ENCODE measurements around the gene COMMD7. TPM values are rescaled to one million over a fixed set of nuclear protein-coding genes. Genes with fewer than 3 reads are reported as not detected.

The COMMD7 gene
- total RNA-seq, 4 donors from 2014 or later, result 20.3 to 28.9 (median 23.4) TPM

DNA sequence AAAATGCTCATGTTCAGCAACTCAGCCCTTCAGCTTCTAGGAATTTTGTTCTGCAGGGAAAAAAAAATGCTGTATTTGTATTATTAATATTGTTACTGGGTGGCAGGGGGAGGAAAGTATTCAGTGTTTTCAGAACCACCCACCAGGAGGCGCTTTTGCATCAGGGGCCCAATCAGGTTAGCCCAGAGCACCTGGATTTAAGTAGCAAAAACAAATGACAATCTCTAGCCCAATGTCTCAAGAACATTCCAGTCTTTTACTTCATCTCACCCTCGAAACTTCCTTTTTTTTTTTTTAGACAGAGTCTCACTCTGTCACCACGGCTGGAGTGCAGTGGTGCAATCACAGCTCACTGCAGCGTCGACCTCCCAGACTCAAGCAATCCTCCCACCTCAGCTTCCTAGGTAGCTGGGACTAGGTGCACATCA is 68.9 kb downstream of the COMMD7 start:
- TF ChIP-seq, protein P1, sequence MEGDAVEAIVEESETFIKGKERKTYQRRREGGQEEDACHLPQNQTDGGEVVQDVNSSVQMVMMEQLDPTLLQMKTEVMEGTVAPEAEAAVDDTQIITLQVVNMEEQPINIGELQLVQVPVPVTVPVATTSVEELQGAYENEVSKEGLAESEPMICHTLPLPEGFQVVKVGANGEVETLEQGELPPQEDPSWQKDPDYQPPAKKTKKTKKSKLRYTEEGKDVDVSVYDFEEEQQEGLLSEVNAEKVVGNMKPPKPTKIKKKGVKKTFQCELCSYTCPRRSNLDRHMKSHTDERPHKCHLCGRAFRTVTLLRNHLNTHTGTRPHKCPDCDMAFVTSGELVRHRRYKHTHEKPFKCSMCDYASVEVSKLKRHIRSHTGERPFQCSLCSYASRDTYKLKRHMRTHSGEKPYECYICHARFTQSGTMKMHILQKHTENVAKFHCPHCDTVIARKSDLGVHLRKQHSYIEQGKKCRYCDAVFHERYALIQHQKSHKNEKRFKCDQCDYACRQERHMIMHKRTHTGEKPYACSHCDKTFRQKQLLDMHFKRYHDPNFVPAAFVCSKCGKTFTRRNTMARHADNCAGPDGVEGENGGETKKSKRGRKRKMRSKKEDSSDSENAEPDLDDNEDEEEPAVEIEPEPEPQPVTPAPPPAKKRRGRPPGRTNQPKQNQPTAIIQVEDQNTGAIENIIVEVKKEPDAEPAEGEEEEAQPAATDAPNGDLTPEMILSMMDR (IDR thresholded peaks at IDR 0.05; ENCODE audit: low read depth), result no peak

DNA sequence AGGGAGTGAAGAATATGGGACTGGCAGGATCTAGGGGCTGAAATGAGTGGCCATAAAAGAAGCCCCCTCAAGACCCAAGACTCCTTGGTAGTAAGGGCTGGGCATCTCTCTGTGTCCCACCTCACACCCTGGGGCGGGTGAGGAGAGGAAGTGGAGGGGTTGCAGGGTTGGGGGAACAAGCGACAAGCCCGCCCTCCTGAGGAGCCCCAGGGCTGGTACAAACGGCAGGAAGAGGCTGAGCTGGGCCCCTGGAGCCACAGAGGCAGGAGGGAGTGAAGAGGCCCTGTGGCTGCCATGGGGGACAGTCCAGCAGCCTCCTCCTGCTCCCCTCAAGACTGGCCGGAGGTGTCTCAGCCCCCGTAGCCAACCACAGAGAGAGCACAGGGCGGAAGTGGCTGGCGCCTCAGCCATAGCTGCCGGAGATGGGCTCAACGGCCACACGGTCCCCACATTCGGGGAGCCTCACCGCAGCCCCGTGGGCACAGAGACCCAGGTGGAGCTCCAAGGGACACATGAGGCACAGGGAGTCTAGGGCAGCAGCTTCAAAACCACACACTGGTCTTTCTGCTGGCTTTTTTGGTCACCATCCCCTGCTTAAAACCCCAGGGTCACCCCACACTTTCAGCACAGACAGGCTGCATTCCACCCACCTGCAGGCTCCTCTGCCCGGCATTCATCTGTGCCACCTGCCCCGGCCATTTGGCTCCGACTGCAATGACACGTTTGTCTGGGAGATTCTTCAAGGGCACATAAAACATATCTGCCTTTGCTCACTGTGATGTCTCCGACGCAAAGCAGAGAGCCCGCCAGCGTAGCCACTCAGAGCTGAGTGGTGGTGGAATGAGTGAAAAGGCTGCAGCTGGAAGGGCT is 70.0 kb downstream of the COMMD7 start:
- TF ChIP-seq, protein P1 (IDR thresholded peaks at IDR 0.05; ENCODE audit: low read depth), result no peak

DNA sequence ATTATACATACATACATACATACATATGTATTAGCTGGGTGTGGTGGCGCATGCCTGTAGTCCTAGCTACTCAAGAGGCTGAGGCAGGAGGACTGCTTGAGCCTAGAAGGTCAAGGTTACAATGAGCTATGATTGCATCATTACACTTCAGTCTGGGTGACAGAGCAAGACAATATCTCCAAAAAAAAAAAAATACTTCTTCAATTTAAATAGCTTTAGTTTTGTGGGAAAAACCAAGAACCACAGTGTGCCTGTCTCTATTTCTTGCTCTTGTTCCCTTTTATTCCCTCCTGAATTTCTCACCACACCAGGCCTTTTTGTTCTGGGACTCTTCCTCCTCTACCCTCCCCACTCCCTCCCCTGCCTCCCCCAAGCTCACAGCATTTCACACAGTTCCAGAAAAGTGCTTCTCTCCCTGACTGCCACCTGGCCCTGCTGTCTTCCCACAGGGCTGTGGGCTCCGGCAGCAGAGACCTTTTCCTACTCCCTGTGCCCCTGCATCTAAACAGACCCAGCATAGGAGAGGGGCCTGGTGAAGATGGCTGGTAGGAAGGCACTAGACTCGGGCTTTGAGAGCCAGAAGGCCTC is 70.8 kb downstream of the COMMD7 start:
- TF ChIP-seq, protein P1 (IDR thresholded peaks at IDR 0.05; ENCODE audit: low read depth), result no peak

DNA sequence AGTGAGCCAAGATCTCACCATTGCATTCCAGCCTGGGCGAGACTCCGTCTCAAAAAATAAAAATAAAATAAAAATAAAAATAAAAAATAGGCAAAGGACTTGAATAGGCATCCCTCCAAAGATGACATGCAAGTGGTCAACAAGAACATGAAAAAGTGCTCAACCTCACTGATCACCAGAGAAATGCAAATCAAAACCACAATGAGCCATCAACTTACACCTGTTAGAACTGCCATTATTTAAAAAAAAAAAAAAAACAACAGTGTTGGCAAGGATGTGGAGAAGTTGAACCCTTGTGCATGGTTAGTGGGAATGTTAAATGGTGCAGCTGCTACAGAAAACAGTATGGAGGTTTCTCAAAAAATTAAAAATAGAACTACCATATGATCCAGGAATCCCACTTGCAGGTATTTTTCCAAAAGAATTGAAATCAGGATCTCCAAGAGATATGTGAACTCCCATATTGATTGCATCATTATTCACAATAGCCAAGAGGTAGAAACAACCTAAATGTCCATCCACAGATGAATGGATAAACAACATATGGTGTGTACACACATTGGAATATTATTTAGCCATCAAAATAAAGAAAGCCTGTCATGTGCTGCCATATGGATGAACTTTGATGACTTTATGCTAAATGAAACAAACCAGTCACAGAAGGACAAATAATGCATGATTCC is 72.4 kb downstream of the COMMD7 start:
- TF ChIP-seq, protein P1 (IDR thresholded peaks at IDR 0.05; ENCODE audit: low read depth), result no peak

DNA sequence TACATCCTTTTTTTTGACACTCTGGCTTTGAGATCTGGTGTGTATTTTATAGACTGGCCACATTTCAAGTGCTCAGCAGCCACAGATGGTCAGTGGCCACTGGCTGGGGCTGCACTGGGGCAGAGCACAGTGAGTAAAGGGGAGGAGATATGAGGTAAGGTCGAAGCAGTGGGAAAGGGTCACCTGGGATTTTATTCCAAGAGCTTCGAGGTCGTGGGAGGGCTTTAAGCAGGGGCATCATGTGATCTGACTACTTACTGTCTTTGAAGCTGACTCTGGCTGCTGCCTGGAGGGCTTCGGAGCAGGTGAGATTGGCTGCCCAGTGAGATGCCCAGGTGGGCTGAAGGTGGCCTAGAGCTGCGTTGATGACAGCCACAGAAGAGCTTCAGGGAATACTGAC is 76.2 kb downstream of the COMMD7 start:
- TF ChIP-seq, protein P1 (IDR thresholded peaks at IDR 0.05; ENCODE audit: low read depth), result no peak

DNA sequence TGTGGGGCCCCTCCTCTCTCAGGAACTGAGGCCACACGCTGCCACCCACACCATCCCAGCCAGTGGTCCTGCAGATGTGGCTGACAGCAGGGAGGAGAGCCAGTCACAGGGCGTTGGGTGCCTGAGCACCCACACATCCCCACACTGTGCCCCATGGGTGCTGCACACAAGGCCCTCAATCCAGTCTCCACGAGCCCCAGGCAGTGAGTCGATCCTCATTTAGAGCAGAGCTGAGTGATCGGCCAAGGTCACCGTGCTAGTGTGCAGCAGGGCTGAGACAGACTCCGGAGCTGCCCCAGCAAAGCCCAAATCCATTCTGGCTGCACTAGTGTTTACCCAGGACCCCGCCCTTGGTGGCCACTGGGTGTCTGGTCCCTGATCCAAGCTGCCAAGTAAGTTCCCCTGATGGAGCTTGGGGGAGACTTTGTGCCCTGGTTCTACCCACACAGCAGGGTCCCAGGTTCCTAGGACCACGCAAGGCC is 78.5 kb downstream of the COMMD7 start:
- TF ChIP-seq, protein P1 (IDR thresholded peaks at IDR 0.05; ENCODE audit: low read depth), result no peak

Data from subcutaneous adipose tissue (tissue), 4 donors.